Measurements from ENCODE around the gene USP32.
"Not testable (repeated sequence)": the region's sequence is repeated elsewhere in the genome, so short reads cannot be mapped to it uniquely, and the experiment has no call there.

The USP32 gene

DNA sequence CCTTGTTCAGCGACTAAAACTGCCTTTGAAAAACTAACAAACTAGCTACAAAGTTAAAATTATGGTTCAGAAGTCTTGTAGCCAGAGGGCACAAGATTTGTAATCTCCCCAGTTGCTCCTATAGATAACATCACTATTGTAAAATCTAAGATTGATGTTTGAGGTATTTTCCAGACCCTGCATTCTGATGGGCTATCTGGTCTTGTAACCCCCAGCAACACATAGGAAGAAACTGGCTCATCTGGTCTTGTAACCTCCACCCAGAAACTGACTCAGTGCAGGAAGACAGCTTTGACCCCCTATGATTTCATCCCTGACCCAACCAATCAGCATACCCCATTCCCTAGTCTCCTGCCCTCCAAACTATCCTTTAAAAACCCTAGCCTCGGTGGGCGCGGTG lies 18.1 kb upstream of the USP32 start:
- DNase-seq (ENCODE audit: low read depth, low spot score), result no peak

DNA sequence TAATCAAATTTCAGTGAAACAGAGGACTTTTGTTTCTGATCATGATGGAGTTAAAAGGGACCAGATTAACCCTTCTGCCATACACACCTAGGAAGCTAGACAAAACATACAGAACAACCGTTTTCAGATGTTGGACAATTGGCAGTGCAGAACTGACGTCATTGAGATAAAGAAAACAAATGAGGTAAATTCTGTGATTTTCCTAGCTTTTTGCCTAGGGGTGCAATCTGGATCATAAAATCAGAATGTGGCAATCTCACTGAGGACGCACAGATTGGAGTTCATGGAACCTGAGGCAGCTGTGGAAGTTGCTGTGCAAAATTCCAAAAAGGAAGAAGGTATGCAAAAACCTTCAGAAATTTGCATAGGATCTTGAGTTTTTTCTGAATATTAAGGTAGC lies 15.0 kb upstream of the USP32 start:
- no peak for DNase-seq (ENCODE audit: low read depth, low spot score)

DNA sequence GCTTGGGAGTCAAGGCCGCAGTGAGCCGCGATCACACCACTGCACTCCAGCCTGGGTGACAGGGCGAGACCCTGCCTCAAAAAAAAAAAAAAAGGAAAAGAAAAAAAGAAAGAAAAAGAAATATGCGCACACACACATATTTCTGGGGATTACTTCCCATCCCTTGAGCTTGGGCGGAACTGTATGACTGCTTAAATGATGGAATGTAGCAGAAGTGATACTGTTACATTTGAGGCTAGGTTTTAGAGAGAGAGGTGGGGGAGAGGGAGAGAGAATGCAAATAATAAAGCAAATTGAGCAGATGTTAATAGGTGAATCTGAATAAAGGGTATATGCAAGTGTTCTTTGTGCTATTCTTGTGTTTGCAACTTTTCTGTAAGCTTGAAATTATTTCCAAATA lies 12.0 kb upstream of the USP32 start:
- DNase-seq (ENCODE audit: low read depth, low spot score), result no peak

DNA sequence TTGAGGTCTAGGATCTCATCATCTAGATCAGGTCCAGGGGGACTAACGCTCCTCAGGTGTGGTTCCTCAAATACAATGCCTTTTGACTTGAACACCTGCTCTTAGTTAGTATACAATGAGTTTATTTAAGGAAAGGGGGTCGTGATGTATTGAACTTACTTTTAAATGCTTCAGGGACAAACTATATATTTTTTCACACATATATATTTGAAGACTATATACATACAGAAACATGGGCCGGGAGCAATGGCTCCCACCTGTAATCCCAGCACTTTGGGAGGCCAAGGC lies 11.5 kb upstream of the USP32 start:
- DNase-seq (ENCODE audit: low read depth, low spot score), result no peak

DNA sequence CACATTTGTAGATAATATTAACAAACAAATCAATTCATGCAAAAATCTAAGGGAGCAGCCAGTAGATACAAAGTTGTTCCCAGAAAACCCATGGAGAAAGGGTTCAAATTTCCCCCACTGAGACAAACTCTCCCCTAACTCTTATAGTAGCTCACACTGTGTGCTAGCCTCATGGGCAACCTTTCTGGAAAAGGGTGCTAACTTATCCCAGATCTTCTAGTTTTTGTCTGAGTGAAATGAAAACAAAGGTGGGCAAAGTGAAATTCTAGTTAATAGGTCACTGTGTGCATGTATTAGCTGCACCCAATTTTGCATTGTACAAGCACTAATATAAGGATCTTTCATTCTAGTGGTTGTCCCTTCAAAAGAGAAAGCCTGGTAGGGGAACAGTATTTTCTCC lies 9.9 kb upstream of the USP32 start:
- DNase-seq (ENCODE audit: low read depth, low spot score), result no peak

DNA sequence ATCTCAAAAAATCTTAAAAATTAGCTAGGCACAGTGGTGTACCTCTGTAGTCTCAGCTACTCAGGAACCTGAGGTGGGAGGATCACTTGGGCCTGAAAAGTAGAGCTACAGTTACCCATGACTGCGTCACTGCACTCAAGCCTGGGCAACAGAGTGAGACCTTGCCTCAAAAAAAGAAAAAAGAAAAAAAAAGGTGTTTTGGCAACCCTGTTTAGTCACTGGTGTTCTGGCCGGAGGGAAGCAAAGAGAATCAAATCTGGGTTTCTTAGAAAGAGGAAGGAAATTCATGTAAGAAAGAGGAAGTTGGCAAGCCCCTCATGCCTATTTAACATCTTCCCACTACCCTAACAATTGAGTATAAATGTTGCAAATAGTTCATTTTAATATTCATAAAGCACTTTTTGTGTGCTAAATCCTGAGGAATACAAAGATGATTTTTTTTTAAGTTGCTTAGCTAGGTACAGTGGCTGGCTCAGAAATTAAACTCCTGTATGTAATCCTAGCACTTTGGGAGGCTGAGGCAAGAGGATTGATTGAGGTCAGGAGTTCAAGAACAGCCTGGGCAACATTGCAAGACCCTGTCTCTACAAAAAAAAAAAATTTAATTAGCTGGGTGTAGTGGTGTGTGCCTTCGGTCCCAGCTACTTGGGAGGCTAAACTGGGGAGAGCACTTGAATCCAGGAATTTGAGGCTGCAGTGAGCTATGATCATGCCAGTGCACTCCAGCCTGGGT lies 6.5 kb upstream of the USP32 start:
- DNase-seq (ENCODE audit: low read depth, low spot score), result no peak

DNA sequence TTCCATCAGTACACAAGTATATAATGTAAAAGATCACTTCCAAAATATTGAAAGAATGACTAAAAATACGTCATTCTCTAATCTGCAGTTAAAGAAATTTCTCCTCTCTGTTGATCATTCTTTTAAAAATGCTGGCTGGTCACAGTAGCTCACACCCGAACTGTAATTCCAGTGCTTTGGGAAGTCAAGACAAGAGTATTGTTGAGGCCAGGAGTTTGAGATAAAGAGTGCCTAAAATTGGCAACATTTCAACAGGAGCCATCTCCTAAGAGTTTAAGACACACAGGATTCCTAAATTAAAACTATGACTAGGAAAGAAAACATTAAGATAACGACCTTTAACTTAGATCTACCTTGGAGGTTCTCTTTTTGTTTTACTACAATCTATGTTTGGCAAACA lies 4.5 kb upstream of the USP32 start:
- DNase-seq (ENCODE audit: low read depth, low spot score), result no peak

DNA sequence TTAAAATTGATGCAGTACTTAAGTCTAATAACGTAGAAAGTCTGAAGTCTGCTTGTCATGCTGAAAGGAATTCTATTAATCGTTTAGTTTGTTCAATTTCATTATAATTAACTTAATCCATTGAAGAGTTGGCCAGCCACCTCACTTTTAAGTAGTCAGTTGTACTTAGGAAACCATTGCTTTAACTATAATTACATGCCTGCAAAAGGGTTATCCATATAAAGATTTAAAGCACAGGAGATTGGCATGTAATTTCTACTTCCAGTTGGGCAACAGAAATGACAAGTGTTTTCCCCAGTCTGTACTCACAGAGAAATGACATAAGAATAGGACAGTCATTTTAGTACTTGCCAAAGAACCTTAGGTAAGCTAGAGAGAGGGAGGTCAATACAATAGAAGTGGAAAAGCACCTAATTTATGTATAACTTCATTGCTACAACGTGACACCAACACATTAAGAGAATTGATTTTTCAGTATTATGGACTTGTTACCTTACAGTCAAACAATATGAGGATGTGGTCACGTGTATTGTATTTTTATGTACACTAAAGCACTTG lies 3.7 kb upstream of the USP32 start:
- no peak for DNase-seq (ENCODE audit: low read depth, low spot score)

DNA sequence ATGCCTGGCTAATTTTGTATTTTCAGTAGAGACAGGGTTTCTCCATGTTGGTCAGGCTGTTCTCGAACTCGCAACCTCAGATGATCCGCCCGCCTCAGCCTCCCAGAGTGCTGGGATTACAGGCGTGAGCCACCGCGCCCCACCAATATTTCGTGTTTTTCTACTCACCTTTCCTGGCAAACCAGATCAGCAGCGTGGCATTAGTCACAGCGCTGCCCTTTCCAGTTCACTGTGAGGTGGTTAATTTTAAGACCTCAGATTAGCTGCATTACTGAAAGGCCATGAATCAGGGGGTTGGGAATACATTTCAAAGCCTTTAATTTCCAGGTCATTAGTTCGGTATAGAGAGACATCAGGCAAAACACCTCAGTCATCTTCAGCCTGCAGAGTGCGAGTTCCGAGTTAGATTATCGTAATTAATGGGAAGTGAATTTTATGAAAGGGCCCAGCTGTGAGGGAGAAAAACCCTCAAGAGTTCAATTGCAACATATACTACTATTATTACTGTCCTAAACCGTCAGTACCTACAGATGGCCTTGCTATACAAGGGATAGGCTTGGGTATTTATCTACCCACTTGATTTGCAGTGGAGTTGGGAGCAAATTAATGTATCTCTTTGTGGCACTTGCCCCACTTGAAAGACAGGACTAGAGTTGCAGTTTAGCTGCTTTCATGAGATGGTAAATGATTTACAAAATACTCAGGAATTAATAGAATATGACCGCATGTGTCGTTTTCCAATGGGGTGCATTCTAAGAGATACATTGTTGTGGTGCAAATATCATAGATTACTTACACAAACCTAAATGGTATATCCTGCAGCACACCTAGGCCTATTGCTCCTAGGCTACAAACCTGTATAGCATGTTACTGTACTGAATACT lies 2.1 kb upstream of the USP32 start:
- DNase-seq (ENCODE audit: low read depth, low spot score), result no peak

DNA sequence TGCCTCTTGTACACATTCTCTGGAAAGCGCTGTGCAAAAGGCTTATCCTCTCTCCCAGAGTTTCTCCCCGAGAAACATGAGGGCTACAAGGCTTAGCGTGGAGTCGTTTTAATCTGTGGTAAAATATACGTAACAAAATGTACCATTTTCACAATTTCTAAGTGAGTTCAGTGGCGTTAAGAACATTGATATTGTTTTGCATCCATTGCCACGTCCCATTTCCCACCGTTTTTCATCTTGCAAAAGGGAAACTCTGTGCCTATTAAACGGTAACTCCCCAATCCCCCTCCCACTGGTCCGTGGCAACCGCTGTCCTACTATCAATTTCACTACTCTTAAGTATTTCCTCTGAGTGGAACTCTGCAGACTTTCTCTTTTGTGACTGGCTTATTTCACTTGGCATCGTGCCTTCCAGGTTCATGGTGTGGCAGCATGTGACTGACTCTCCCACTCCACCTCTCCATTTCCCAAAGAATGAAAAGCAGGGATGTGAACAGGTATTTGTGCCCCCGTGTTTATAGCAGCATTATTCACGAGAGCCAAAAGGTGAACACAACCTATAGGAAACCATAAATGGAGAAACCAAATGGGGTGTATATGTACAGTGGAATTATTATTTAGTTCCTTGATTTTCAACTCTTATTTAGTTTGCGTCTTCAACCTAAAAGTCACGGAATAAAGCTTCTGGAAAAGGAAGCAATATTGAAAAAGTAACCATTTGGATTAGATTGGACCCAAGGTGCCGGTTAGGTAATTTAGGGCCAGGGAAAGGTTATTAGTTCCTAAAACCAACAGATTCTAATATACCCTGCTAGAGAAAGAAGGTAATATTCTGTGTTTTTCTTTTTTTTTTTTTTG lies 1.1 kb upstream of the USP32 start:
- no peak for DNase-seq (ENCODE audit: low read depth, low spot score)

DNA sequence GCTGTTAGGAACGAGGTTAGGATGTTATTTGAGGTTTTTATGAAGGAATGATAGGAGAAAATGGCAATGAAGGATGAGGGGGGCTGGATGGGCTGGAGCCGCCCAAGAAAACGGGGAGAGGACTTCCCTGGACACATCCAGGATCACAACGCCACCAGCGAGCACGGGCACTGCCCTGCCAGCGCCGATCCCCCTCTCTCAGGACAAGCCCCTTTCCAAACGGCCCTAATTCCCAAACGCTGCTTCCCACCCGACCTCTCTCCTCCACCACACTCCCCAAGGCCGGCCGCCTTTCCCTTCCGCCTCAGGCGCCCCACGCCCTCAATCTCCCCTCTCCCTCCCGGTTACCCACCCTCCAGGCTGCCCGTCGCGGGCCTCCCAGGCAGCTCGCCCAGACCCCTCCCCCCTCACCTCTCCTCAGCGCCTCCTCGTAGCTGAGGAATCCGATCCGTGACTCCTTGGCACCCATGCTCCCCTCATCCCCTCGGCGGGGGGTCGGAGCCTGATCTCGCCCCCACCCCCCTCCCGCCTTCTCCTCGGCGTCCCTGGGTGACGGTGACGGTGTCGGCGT lies 377 bp downstream of the USP32 start:
- no peak for DNase-seq (ENCODE audit: low read depth, low spot score)

DNA sequence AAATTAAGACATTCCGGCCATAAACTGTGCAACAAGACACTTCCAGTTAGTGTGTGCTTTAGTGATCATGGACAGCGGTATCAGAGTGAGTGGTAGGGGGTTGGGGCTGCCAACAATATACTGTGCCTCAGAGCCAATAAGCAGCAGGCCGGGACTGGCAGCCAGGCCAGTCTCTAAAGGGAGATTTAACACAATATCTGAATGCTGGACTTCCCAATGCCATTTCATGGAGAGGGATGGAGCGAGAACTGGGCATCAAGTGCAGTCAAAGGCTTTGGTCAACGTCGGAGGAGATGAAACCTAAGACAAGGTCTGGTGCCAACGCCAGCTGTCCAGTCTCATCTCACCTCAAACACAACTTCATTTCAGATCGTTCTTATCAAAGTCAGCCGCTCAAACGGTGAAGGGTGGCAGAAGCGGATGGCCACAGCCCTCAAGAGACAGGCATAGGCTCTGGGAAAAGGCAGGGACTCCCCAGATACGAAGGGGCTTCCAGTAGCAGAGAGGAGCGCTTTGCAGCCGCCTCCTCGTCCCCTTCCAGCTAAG lies 935 bp downstream of the USP32 start:
- DNase-seq (ENCODE audit: low read depth, low spot score), result no peak

DNA sequence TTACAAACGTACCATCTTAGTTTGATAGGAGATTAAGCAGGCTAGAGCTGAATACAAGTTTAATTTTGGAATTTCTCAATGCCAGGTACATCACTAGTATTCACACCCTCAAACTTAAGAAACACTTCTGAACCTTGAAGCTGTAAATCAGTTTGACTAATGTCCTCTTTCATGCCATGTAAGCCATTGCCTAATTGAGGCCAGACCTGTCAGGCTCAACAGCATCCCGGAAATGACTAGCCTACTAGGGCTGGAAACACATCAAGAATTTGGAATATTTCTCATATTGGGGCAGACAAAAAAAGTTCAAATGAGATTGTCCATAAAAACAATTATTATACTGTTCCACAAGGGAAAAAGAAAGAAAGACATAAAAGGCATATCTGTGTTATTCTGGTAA lies 1.7 kb downstream of the USP32 start:
- DNase-seq (ENCODE audit: low read depth, low spot score), result no peak

DNA sequence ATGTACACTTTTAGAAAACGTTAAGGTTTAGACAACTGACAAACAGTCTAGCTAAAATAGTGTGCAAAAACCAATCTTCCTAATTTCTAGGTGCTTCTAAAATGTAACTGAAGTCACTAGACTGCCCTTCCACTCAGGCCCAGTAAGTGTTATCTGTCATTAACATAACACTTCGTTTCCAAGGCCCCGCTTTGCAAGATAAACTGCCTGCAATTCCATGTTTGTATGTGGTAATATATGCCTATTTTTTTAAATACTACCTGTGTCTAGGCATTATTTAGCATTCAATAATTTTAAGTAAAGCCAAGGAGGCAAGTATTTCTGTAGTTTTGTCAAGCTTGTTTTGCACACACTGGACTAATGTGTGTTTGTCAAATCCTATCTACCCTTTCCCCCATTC lies 3.2 kb downstream of the USP32 start:
- no peak for DNase-seq (ENCODE audit: low read depth, low spot score)

DNA sequence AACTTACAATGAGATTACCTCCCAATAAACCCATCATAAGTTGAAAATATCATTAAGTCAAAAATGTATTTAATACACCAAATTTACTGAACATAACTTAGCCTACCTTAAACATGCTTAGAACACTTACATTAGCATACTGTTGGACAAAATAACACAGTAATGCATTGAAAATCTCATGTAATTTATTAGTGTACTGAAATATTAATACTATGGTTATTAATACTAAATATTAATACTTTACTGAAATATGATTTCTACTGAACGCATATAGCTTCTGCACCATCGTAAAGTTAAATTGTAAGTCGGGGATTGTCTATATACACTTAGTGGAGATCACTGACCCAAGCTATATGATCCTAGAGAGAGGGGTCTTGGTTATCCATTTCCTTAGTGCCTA lies 4.3 kb downstream of the USP32 start:
- DNase-seq (ENCODE audit: low read depth, low spot score), result no peak

DNA sequence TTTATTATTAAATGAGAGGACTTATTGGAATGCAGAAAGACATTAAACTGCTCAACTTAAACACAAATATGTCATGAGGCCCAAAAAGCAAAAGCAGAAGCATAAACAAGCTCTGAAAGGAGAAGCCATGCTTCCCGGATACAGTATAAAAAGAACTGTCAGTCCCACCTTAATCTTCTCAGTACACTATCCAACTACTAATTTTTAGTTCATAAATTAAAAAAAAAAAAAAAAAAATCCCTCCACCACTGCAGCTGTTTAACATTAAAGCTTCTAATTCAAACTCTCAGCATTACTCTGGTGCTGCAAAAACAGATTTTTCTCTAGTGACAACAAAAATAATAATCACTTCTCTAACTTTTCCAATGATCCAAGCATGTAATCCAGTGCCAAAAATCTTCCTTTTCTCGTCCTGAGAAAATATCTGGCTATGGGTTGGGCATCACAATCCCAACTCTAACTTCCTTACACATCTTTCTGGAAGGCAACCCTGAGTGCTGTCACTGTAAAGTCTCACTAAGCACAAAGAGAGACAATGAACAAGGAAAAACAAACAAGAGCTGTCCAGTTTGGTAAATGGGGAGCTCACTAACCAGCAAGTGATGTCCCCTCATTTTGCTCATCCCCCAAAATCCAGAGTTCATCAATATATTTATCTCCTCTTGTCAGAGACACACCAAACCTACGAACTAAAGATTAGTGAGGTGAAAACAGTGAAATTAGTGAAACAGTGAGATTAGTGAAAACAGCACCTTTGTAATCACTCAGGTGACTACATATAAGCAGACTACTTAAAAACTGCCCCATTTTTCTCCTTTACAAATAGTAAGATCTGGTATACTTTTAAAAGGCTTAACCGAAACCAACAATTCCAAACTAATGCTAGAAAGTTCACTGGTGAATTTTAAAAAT lies 5.5 kb downstream of the USP32 start:
- DNase-seq (ENCODE audit: low read depth, low spot score), result no peak

DNA sequence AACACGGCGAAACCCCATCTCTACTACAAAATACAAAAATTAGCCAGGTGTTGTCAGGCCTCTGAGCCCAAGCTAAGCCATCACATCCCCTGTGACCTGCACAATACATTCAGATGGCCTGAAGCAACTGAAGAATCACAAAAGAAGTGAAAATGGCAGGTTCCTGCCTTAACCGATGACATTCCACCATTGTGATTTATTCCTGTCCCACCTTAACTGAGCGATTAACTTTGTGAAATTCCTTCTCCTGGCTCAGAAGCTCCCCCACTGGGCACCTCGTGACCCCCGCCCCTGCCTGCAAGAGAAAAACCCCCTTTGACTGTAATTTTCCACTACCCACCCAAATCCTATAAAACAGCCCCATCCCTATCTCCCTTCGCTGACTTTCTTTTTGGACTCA lies 7.0 kb downstream of the USP32 start:
- DNase-seq (ENCODE audit: low read depth, low spot score), result peak; percentile 45

DNA sequence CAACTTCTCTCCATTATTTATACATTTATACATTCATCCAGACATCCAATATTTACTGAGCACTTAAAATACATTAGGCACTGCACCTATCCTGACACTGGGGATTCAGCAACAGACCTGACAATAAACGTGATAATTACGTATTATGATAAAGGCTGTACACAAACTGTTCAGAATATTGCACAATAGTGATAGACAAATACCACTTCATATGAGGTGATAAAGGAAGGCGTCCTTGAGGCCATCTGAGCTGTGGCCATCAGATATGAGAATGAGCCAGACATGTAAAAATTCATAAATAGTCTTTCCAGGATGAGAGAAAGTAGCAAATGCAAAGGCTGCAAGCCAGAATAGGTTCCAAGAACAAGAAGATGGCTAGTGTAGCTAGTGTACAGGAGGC lies 8.6 kb downstream of the USP32 start:
- no peak for DNase-seq (ENCODE audit: low read depth, low spot score)

DNA sequence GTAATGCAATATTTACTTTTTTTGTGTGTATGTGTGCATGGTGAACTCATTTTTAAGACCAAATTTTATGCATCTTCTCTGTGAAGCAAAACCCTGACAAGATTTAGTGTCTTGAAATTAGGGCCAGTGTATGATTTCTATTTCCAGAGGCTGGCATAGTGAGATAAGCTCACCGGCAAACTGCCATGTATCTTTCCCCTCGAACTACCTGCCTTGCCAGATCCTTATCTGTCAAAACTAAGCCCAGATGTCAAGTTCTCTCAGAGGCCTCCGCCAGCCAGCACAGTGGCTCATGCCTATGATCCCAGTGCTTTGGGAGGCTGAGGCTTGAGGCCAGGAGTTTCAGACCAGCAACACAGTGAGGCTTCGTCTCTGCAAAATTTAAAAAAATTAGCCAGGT lies 10.0 kb downstream of the USP32 start:
- no peak for DNase-seq (ENCODE audit: low read depth, low spot score)

DNA sequence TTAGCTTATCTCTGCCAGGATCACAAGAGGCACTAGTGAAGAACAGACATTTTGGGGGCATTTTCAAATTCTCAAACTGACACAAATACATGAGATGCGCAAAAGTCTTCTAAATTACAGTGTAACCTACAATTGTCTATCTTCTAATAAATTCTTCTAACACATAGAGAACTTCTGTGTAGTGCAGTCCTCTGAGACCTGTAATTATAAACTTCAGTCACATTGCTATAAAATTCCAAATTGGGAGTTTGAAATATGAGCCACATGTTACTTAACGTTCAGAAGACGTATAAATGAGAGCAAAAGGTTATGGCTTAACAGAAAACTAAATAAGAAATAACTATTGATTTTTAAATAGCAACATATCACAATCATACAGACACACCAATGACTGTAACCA lies 12.5 kb downstream of the USP32 start:
- DNase-seq (ENCODE audit: low read depth, low spot score), result not testable (repeated sequence)

All from iPS DF 19.7 (cell line).